ENCODE data around the gene TXLNA. TPM values are rescaled to one million over a fixed set of nuclear protein-coding genes. Genes with fewer than 3 reads are reported as not detected.

TXLNA gene
- total RNA-seq, 3 donors from 2014 or later = 31.0 to 45.2 (median 39.3) TPM

- H3K36me3 ChIP-seq (ENCODE audit: low read depth) = peaks cover 4% of the 10 kb centered on the region
- H3K9me3 ChIP-seq = no peaks in the 10 kb centered on the region
- no peak for TF ChIP-seq CTCF (IDR thresholded peaks at IDR 0.05)
- no peak for DNase-seq
- intact Hi-C loops (cut with DNase I, micrococcal nuclease) = no loop called here
- no peaks in the 10 kb centered on the region for H3K4me1 ChIP-seq (ENCODE audit: low read depth)
- ATAC-seq = no peak
- H3K4me3 ChIP-seq = no peak overlapping the region
Measured at GRCh38 chr1:32170991-32171390, 8.5 kb upstream of the TXLNA start.

- H3K4me3 ChIP-seq = no peak overlapping the region
- no peak for DNase-seq
- no peak for TF ChIP-seq CTCF (IDR thresholded peaks at IDR 0.05)
- H3K36me3 ChIP-seq (ENCODE audit: low read depth) = no peaks in the 10 kb centered on the region
- ATAC-seq = no peak
- peaks cover 5% of the 10 kb centered on the region for H3K4me1 ChIP-seq (ENCODE audit: low read depth)
- intact Hi-C loops (cut with DNase I, micrococcal nuclease) = no loop called here
- no peaks in the 10 kb centered on the region for H3K9me3 ChIP-seq
Measured at GRCh38 chr1:32172621-32173245, 6.7 kb upstream of the TXLNA start.

GRCh38 chr1:32178380-32179192 lies 889 bp upstream of the TXLNA start:
- ATAC-seq (no peak), DNase-seq (no peak)
- H3K4me1 ChIP-seq (ENCODE audit: low read depth) = peaks cover 26% of the 10 kb centered on the region
- no peak for TF ChIP-seq CTCF (IDR thresholded peaks at IDR 0.05)
- H3K4me3 ChIP-seq = no peak overlapping the region
- intact Hi-C loops (cut with DNase I, micrococcal nuclease) = no loop called here
- H3K36me3 ChIP-seq (ENCODE audit: low read depth) = no peaks in the 10 kb centered on the region
- H3K9me3 ChIP-seq = no peaks in the 10 kb centered on the region

- ATAC-seq = peak; percentile 24
- Histone ChIP-seq H3K9me3 (no peaks in the 10 kb centered on the region), H3K4me1 (ENCODE audit: low read depth) (peaks cover 26% of the 10 kb centered on the region), H3K4me3 (no peak overlapping the region), H3K36me3 (ENCODE audit: low read depth) (no peaks in the 10 kb centered on the region)
- no peak for DNase-seq
- no peak for TF ChIP-seq CTCF (IDR thresholded peaks at IDR 0.05)
- intact Hi-C loops (cut with DNase I, micrococcal nuclease) = no loop called here
Measured at GRCh38 chr1:32179193-32179442, 357 bp upstream of the TXLNA start.

- no peak for TF ChIP-seq CTCF (IDR thresholded peaks at IDR 0.05)
- H3K4me1 ChIP-seq (ENCODE audit: low read depth) = peaks cover 26% of the 10 kb centered on the region
- H3K36me3 ChIP-seq (ENCODE audit: low read depth) = no peaks in the 10 kb centered on the region
- ATAC-seq = peak; percentile 59
- intact Hi-C loops (cut with DNase I, micrococcal nuclease) = no loop called here
- peak; percentile 43 to 79 (median 68) for DNase-seq
- H3K4me3 ChIP-seq = peak overlapping the region; percentile 48
- no peaks in the 10 kb centered on the region for H3K9me3 ChIP-seq
Measured at GRCh38 chr1:32180186-32181060, 948 bp downstream of the TXLNA start.
